ENCODE measurements around the gene ST3GAL3. TPM values are rescaled to one million over a fixed set of nuclear protein-coding genes. Genes with fewer than 3 reads are reported as not detected.

The ST3GAL3 gene
- total RNA-seq, 1 experiment from 2014 or later, result 8.6 TPM

GRCh38 chr1:43953361-43953760 lies 246.0 kb downstream of the ST3GAL3 start:
- POLR2A ChIA-PET, result interaction anchor here (0.5 to 1.4 kb wide), 7 partner anchors 10 to 298 kb away, joined by 3 to 4 read pairs (median 4); no protein-coding TSS in a partner anchor
- no peak for ATAC-seq
- no peaks in the 10 kb centered on the region for H3K9me3 Mint-ChIP-seq

DNA sequence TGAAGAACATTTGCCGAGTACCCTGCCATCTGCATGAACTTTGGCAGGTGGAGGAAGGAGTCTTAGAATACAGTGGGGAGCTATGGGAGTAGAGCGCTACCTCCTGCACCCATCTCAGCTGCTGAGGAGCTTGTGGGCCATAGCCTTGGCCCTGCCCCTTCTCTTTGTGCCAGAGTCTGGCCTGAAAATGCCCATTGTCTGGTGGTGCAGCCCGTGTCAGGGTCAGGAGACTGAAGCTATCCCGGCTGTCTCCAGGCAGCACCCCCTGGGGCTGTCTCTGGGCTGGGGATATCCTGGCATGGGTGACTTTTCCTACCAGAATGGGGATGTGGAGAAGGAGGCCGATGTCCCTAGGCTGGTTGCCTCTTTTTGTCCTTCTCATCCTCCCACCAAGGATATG lies 246.7 kb downstream of the ST3GAL3 start:
- CTCF ChIA-PET, result interaction anchor here (0.8 to 2.8 kb wide), 4 partner anchors 19 to 301 kb away, joined by 3 to 46 read pairs (median 12); partner anchors contain the start of gene ARTN
- Mint-ChIP-seq H3K4me3 (no peak overlapping the region), H3K36me3 (peaks cover 13% of the 10 kb centered on the region; the same call in 1 of the 2 replicates), H3K27ac (no peak overlapping the region), H3K27me3 (ENCODE audit: low read depth) (no peaks in the 10 kb centered on the region), H3K4me1 (peaks cover 12% of the 10 kb centered on the region), H3K9me3 (no peaks in the 10 kb centered on the region)
- ATAC-seq, result no peak
- DNase-seq (ENCODE audit: low spot score), result no peak
- POLR2A ChIA-PET, result interaction anchor here (1.0 to 1.4 kb wide), 3 partner anchors 20 to 38 kb away, joined by 3 to 4 read pairs (median 4); no protein-coding TSS in a partner anchor
- TF ChIP-seq ZBTB21 (CRISPR knock-in tag; IDR thresholded peaks at IDR 0.05; ENCODE audit: borderline replicate concordance) (no peak), ESRRA (CRISPR knock-in tag; IDR thresholded peaks at IDR 0.05; ENCODE audit: borderline replicate concordance) (no peak), KAT7 (CRISPR knock-in tag; IDR thresholded peaks at IDR 0.05; ENCODE audit: borderline replicate concordance) (no peak), CREB1 (CRISPR knock-in tag; IDR thresholded peaks at IDR 0.05) (no peak), MYBL2 (CRISPR knock-in tag; IDR thresholded peaks at IDR 0.05) (no peak), TEAD1 (CRISPR knock-in tag; IDR thresholded peaks at IDR 0.05) (no peak), SP1 (CRISPR knock-in tag; conservative IDR thresholded peaks at IDR 0.05) (no peak), CDX4 (CRISPR knock-in tag; IDR thresholded peaks at IDR 0.05; ENCODE audit: borderline replicate concordance) (no peak), USF2 (CRISPR knock-in tag; IDR thresholded peaks at IDR 0.05) (no peak)
- TF ChIP-seq, protein P1, sequence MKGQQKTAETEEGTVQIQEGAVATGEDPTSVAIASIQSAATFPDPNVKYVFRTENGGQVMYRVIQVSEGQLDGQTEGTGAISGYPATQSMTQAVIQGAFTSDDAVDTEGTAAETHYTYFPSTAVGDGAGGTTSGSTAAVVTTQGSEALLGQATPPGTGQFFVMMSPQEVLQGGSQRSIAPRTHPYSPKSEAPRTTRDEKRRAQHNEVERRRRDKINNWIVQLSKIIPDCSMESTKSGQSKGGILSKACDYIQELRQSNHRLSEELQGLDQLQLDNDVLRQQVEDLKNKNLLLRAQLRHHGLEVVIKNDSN (CRISPR knock-in tag; IDR thresholded peaks at IDR 0.05), result no peak

More at GRCh38 chr1:43953361-43953760, 246.0 kb downstream of the ST3GAL3 start:
- H3K4me3 Mint-ChIP-seq, result no peak overlapping the region
- TF ChIP-seq, protein P2, sequence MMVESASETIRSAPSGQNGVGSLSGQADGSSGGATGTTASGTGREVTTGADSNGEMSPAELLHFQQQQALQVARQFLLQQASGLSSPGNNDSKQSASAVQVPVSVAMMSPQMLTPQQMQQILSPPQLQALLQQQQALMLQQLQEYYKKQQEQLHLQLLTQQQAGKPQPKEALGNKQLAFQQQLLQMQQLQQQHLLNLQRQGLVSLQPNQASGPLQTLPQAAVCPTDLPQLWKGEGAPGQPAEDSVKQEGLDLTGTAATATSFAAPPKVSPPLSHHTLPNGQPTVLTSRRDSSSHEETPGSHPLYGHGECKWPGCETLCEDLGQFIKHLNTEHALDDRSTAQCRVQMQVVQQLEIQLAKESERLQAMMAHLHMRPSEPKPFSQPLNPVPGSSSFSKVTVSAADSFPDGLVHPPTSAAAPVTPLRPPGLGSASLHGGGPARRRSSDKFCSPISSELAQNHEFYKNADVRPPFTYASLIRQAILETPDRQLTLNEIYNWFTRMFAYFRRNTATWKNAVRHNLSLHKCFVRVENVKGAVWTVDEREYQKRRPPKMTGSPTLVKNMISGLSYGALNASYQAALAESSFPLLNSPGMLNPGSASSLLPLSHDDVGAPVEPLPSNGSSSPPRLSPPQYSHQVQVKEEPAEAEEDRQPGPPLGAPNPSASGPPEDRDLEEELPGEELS (CRISPR knock-in tag; IDR thresholded peaks at IDR 0.05), result no peak
- TF ChIP-seq JAZF1 (CRISPR knock-in tag; IDR thresholded peaks at IDR 0.05) (no peak), SMAD4 (CRISPR knock-in tag; IDR thresholded peaks at IDR 0.05) (no peak), STAT6 (CRISPR knock-in tag; conservative IDR thresholded peaks at IDR 0.05; ENCODE audit: low read depth) (no peak), NFYB (CRISPR knock-in tag; conservative IDR thresholded peaks at IDR 0.05; ENCODE audit: low read depth) (no peak), HMGA2 (CRISPR knock-in tag; IDR thresholded peaks at IDR 0.05) (no peak), NR1H2 (CRISPR knock-in tag; IDR thresholded peaks at IDR 0.05) (no peak)
- TF ChIP-seq, protein P3, sequence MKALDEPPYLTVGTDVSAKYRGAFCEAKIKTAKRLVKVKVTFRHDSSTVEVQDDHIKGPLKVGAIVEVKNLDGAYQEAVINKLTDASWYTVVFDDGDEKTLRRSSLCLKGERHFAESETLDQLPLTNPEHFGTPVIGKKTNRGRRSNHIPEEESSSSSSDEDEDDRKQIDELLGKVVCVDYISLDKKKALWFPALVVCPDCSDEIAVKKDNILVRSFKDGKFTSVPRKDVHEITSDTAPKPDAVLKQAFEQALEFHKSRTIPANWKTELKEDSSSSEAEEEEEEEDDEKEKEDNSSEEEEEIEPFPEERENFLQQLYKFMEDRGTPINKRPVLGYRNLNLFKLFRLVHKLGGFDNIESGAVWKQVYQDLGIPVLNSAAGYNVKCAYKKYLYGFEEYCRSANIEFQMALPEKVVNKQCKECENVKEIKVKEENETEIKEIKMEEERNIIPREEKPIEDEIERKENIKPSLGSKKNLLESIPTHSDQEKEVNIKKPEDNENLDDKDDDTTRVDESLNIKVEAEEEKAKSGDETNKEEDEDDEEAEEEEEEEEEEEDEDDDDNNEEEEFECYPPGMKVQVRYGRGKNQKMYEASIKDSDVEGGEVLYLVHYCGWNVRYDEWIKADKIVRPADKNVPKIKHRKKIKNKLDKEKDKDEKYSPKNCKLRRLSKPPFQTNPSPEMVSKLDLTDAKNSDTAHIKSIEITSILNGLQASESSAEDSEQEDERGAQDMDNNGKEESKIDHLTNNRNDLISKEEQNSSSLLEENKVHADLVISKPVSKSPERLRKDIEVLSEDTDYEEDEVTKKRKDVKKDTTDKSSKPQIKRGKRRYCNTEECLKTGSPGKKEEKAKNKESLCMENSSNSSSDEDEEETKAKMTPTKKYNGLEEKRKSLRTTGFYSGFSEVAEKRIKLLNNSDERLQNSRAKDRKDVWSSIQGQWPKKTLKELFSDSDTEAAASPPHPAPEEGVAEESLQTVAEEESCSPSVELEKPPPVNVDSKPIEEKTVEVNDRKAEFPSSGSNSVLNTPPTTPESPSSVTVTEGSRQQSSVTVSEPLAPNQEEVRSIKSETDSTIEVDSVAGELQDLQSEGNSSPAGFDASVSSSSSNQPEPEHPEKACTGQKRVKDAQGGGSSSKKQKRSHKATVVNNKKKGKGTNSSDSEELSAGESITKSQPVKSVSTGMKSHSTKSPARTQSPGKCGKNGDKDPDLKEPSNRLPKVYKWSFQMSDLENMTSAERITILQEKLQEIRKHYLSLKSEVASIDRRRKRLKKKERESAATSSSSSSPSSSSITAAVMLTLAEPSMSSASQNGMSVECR (CRISPR knock-in tag; IDR thresholded peaks at IDR 0.05; ENCODE audit: borderline replicate concordance), result no peak
- TF ChIP-seq, protein P4, sequence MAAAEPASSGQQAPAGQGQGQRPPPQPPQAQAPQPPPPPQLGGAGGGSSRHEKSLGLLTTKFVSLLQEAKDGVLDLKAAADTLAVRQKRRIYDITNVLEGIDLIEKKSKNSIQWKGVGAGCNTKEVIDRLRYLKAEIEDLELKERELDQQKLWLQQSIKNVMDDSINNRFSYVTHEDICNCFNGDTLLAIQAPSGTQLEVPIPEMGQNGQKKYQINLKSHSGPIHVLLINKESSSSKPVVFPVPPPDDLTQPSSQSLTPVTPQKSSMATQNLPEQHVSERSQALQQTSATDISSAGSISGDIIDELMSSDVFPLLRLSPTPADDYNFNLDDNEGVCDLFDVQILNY (CRISPR knock-in tag; IDR thresholded peaks at IDR 0.05), result no peak
- CTCF ChIA-PET, result interaction anchor here (0.6 to 2.8 kb wide), 12 partner anchors 14 to 300 kb away, joined by 3 to 46 read pairs (median 4); partner anchors contain the start of genes ARTN and DPH2
- DNase-seq (ENCODE audit: low spot score), result no peak
- no peaks in the 10 kb centered on the region for H3K27me3 Mint-ChIP-seq (ENCODE audit: low read depth)
- peaks cover 12% of the 10 kb centered on the region for H3K4me1 Mint-ChIP-seq
- H3K27ac Mint-ChIP-seq, result no peak overlapping the region
- peaks cover 10% of the 10 kb centered on the region; the same call in 1 of the 2 replicates for H3K36me3 Mint-ChIP-seq

Data from WTC11 (cell line).